HCT116 (cell line): ENCODE data around the gene HOXD13. TPM values are rescaled to one million over a fixed set of nuclear protein-coding genes. Genes with fewer than 3 reads are reported as not detected.

Source experiments
- ATAC-seq: fragments of 200-7000 bp; cut with Tn5 transposase; 2 replicates; pipeline ENCODE4 v1.9.1; 2020; ENCODE audit warnings: mild to moderate bottlenecking, moderate library complexity
- BruUV-seq: library from RNA; stranded (reverse); fragments of 400-500 nt; replicated peaks from 2 replicates; lab custom pipeline; 2021; lab: Mats Ljungman, UMichigan
- CTCF ChIA-PET: fragments of 300-600 bp; sonication (Branson Sonifier 250); formaldehyde crosslinking; loops from one replicate; lab custom pipeline; 2021; ENCODE audit warnings: antibody characterized with exemption; lab: Charles Lee
- POLR2A ChIA-PET: fragments of 300-600, 350-600 bp; sonication (Branson Sonifier 250); formaldehyde crosslinking; loops from one replicate; lab custom pipeline; 2021; ENCODE audit warnings: antibody characterized with exemption; lab: Charles Lee
- RAD21 ChIA-PET, 2 experiments: fragments of 300-600 bp; sonication (Branson Sonifier 250); formaldehyde crosslinking; loops; one replicate each; lab custom pipeline; 2023; ENCODE audit warnings: low total read pairs in 2 of 2; ENCODE audit not compliant: uncharacterized antibody in 2 of 2, unreplicated experiment in 2 of 2, low non-redundant PET in 1 of 2; lab: Charles Lee
- DNase-seq: peaks from one replicate; pipeline ENCODE4 v3.0.0-alpha.2; 2010; ENCODE audit warnings: low read depth, low spot score
- H2AFZ ChIP-seq: fragments of 200-600 bp; shearing (Covaris generic), sonication (generic); 2 replicates; pipeline ENCODE4 v1.6.1; 2017; ENCODE audit warnings: low read depth, mixed run types, mixed read lengths, antibody characterized with exemption, low read length; ENCODE audit not compliant: poor library complexity, severe bottlenecking
- H3K27ac ChIP-seq: 2 replicates; pipeline ENCODE4 v1.5.1; 2012; ENCODE audit warnings: low read depth, low read length
- H3K27me3 ChIP-seq: fragments of 200-600 bp; sonication (generic); 2 replicates; pipeline ENCODE4 v1.6.1; 2016; ENCODE audit warnings: mixed run types, low read length, mixed read lengths; ENCODE audit not compliant: insufficient read depth
- H3K36me3 ChIP-seq, 2 experiments: fragments of 200-500 bp in 1 of 2; fragments of 200-600 bp in 1 of 2; sonication (Bioruptor generic) in 1 of 2; sonication (generic) in 1 of 2; 2 replicates each; pipeline versions ENCODE4 v1.5.1 to v1.6.1; 2014 to 2016; ENCODE audit warnings: low read length in 2 of 2, inconsistent platforms in 1 of 2, mixed read lengths in 1 of 2, mixed run types in 1 of 2; ENCODE audit not compliant: insufficient read depth in 2 of 2, control insufficient read depth in 1 of 2
- H3K4me1 ChIP-seq, 2 experiments: fragments of 200-600 bp in 1 of 2; sonication (generic) in 1 of 2; 2 replicates each; pipeline versions ENCODE4 v1.5.1 to v1.6.1; 2012 to 2017; ENCODE audit warnings: low read length in 2 of 2, inconsistent platforms in 1 of 2, mild to moderate bottlenecking in 1 of 2, mixed read lengths in 1 of 2, mixed run types in 1 of 2, moderate library complexity in 1 of 2; ENCODE audit not compliant: insufficient read depth in 2 of 2, control insufficient read depth in 1 of 2
- H3K4me2 ChIP-seq: fragments of 200-600 bp; sonication (generic); 2 replicates; pipeline ENCODE4 v1.6.1; 2017; ENCODE audit warnings: mixed run types, low read length, mixed read lengths
- H3K4me3 ChIP-seq, 2 experiments: fragments of 200-600 bp in 1 of 2; sonication (generic) in 1 of 2; replicated peaks in 1 of 2; 2 replicates each; pipeline ENCODE4 v1.5.1; 2011 to 2016; ENCODE audit warnings: low read length in 2 of 2, control low read depth in 1 of 2, low read depth in 1 of 2, mild to moderate bottlenecking in 1 of 2, mixed read lengths in 1 of 2, mixed run types in 1 of 2
- H3K79me2 ChIP-seq: fragments of 200-600 bp; sonication (generic); 2 replicates; pipeline ENCODE4 v1.6.1; 2017; ENCODE audit warnings: mild to moderate bottlenecking, mixed run types, low read length, moderate library complexity, mixed read lengths; ENCODE audit not compliant: insufficient read depth
- H3K9ac ChIP-seq: fragments of 200-600 bp; sonication (generic); 2 replicates; pipeline ENCODE4 v1.6.1; 2016; ENCODE audit warnings: low read length, mixed read lengths
- H3K9me2 ChIP-seq: fragments of 200-600 bp; sonication (generic), shearing (Covaris generic); 2 replicates; pipeline ENCODE4 v1.6.1; 2017; ENCODE audit warnings: mixed run types, mild to moderate bottlenecking, moderate library complexity; ENCODE audit not compliant: insufficient read depth
- H3K9me3 ChIP-seq, 2 experiments: fragments of 200-500 bp in 1 of 2; fragments of 200-600 bp in 1 of 2; sonication (Bioruptor generic) in 1 of 2; sonication (generic) in 1 of 2; 2 replicates each; pipeline ENCODE4 v1.6.1; 2014 to 2017; ENCODE audit warnings: low read length in 2 of 2, mixed read lengths in 2 of 2, inconsistent platforms in 1 of 2, low read depth in 1 of 2, mild to moderate bottlenecking in 1 of 2, mixed run types in 1 of 2, moderate library complexity in 1 of 2; ENCODE audit not compliant: control insufficient read depth in 1 of 2, insufficient read depth in 1 of 2
- H4K20me1 ChIP-seq: fragments of 200-600 bp; sonication (generic), shearing (Covaris generic); 2 replicates; pipeline ENCODE4 v1.6.1; 2017; ENCODE audit warnings: mixed run types, mild to moderate bottlenecking, moderate library complexity; ENCODE audit not compliant: insufficient read depth
- CEBPB ChIP-seq: IDR thresholded peaks from 2 replicates; pipeline ENCODE4 v1.6.1; 2012; ENCODE audit warnings: low read depth
- EGR1 ChIP-seq: IDR thresholded peaks from 2 replicates; pipeline ENCODE4 v1.6.1; 2012; ENCODE audit warnings: low read depth
- EZH2phosphoT487 ChIP-seq: fragments of 200-600 bp; IDR thresholded peaks from 2 replicates; pipeline ENCODE4 v1.6.1; 2018; ENCODE audit warnings: antibody characterized with exemption, borderline replicate concordance
- JUND ChIP-seq: IDR thresholded peaks from 2 replicates; pipeline ENCODE4 v1.6.1; 2012
- POLR2A ChIP-seq: IDR thresholded peaks from 2 replicates; pipeline ENCODE4 v1.7.0; 2011; ENCODE audit warnings: borderline replicate concordance; ENCODE audit not compliant: insufficient read depth, insufficient read length; ENCODE audit errors: extremely low read depth
- POLR2AphosphoS5 ChIP-seq: IDR thresholded peaks from 2 replicates; pipeline ENCODE4 v1.6.1; 2011; ENCODE audit warnings: mild to moderate bottlenecking, low read depth, low read length, moderate library complexity
- RAD21 ChIP-seq: IDR thresholded peaks from 2 replicates; pipeline ENCODE4 v1.6.1; 2012; ENCODE audit warnings: low read depth, mild to moderate bottlenecking
- SIN3A ChIP-seq: IDR thresholded peaks from 2 replicates; pipeline ENCODE4 v1.6.1; 2012; ENCODE audit warnings: low read depth
- SP1 ChIP-seq: IDR thresholded peaks from 2 replicates; pipeline ENCODE4 v1.6.1; 2012; ENCODE audit warnings: low read depth
- SRF ChIP-seq: IDR thresholded peaks from 2 replicates; pipeline ENCODE4 v1.6.1; 2012; ENCODE audit warnings: low read depth
- ZNF274 ChIP-seq: fragments of 200-500 bp; sonication (Bioruptor generic); IDR thresholded peaks from 2 replicates; pipeline ENCODE4 v1.6.1; 2014; ENCODE audit warnings: mild to moderate bottlenecking, low read depth, low read length, inconsistent platforms
- intact Hi-C: fragments of 100-400 bp; cut with micrococcal nuclease; formaldehyde crosslinking; loops from 2 replicates; pipeline ENCODE4 v1.10.0; 2022
- total RNA-seq: library from RNA; stranded (reverse); gene quantifications from one replicate; pipeline ENCODE4 v1.2.1, GENCODE V29; 2021; ENCODE audit not compliant: unreplicated experiment
- TF ChIP-seq, protein P1 (sequence below): IDR thresholded peaks from 2 replicates; pipeline ENCODE4 v1.6.1; 2012
- TF ChIP-seq, protein P2 (sequence below): IDR thresholded peaks from 2 replicates; pipeline ENCODE4 v1.6.1; 2012
- TF ChIP-seq, protein P3 (sequence below): IDR thresholded peaks from 2 replicates; pipeline ENCODE4 v1.6.1; 2012; ENCODE audit warnings: low read depth

Gene HOXD13
- total RNA-seq, 1 experiment from 2014 or later = not detected

DNA sequence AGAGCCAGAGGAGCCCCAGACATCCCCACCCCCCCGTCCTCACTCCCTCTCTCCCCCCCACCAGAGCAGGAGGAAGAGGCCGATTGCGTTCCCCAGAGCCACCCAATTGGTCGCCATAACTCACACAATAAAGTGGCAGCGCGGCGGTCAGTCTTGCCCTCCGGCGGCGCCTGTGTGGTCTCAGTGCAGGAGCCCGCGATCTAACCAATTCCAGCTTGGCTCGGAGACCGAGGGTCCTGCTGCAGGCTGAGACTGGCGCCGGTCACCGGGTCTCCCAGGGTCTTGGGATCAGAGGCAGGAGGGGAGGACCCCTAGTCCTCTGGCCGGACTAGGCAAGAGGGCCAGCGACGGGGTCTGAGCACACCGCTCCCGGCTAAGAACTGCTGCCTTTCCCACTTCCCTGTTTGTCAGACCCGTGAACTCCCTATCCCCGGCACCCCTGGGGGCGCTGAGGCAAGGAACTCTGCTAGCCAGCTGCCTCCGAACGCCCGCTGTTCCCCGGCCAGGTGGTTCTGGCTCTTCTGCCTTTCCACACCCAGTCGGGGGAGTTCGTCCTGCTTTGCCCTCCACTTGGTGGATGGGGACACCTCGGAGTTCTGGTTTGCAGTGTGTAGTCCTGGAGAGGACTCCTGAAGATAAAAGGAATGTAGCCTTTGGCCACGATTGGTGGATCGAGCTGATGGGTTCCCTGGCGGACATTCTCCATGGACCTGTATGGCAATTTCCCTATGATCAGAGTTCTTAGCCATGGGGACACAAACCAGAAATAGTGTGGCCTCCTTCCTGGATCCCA is 6.0 kb downstream of the HOXD13 start:
- Histone ChIP-seq H3K4me1 (peaks cover 5 to 18% of the 10 kb centered on the region in 2 experiments; a peak in 3 of 4 replicates), H3K27me3 (no peaks in the 10 kb centered on the region), H3K9me3 (no peaks in the 10 kb centered on the region), H3K4me3 (peak overlapping the region in 1 of 2 experiments; percentile 64; a peak in 1 of 4 replicates), H3K4me2 (peak overlapping the region; percentile 96; the same call in 1 of the 2 replicates), H3K9me2 (no peaks in the 10 kb centered on the region), H3K27ac (no peak overlapping the region), H3K36me3 (no peaks in the 10 kb centered on the region), H3K79me2 (no peaks in the 10 kb centered on the region), H3K9ac (no peak overlapping the region), H4K20me1 (no peaks in the 10 kb centered on the region), H2AFZ (peak overlapping the region; percentile 96)
- TF ChIP-seq, protein P1, sequence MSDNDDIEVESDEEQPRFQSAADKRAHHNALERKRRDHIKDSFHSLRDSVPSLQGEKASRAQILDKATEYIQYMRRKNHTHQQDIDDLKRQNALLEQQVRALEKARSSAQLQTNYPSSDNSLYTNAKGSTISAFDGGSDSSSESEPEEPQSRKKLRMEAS = no peak
- ATAC-seq = no peak
- ChIA-PET CTCF (interaction anchor here (0.6 to 2.6 kb wide), 5 partner anchors 409 to 1398 kb away, joined by 3 to 24 read pairs (median 5); no protein-coding TSS in a partner anchor), RAD21 (interaction anchor here in 1 of 2 experiments (0.7 kb wide), 1 partner anchor 731 kb away, joined by 3 read pairs; no protein-coding TSS in a partner anchor), POLR2A (no interaction called here)
- intact Hi-C loops = loop anchor here (5.0 kb wide), 1 partner anchor 1326 kb away; no protein-coding TSS in a partner anchor
- DNase-seq = no peak
- no TSS peak for BruUV-seq

DNA sequence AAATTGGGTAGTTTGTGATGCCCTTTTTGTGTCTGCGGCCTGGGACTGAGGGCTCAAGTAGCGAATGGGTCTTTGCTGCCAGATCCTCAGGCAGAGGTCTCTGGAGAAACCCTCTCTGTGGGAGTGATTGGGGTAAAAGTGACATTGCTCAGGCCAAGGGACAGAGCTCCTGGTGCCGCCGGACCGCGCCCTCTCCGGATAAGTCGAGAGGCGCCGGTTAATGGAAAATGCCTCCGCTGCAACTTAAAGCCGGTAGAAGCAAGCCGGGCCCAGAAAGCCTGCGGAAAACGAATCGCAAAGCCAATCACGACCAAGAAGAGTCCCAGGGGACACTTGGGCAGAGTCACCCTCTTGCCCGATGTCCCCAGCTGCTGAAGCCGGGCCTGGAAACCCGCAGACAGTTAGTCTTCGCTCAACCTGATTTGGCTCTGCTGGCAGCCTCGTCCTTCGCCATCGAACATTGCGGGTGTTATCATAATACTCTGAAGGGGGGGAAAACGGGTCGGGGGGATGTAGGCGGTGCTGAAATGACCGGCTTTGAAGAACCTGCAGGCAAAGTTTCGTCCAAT is 6.7 kb downstream of the HOXD13 start:
- Histone ChIP-seq H3K9me2 (no peaks in the 10 kb centered on the region), H3K27me3 (no peaks in the 10 kb centered on the region), H3K4me3 (no peak overlapping the region), H3K27ac (no peak overlapping the region), H3K9ac (no peak overlapping the region), H3K4me1 (peaks cover 5 to 18% of the 10 kb centered on the region in 2 experiments; a peak in 3 of 4 replicates), H4K20me1 (no peaks in the 10 kb centered on the region), H3K4me2 (no peak overlapping the region), H3K36me3 (no peaks in the 10 kb centered on the region), H3K9me3 (no peaks in the 10 kb centered on the region), H2AFZ (no peak overlapping the region), H3K79me2 (no peaks in the 10 kb centered on the region)
- ChIA-PET POLR2A (no interaction called here), RAD21 (interaction anchor here in 1 of 2 experiments (0.7 kb wide), 1 partner anchor 732 kb away, joined by 3 read pairs; no protein-coding TSS in a partner anchor), CTCF (no interaction called here)
- ATAC-seq (no peak), DNase-seq (no peak)
- TF ChIP-seq SP1 = no peak
- TF ChIP-seq CEBPB = no peak
- no peak for TF ChIP-seq RAD21
- TF ChIP-seq ZNF274 = no peak
- no peak for TF ChIP-seq POLR2AphosphoS5
- TF ChIP-seq JUND = no peak
- no peak for TF ChIP-seq SIN3A
- TF ChIP-seq, protein P1 = no peak
- TF ChIP-seq SRF = no peak
- TF ChIP-seq EZH2phosphoT487 = no peak
- TF ChIP-seq, protein P2, sequence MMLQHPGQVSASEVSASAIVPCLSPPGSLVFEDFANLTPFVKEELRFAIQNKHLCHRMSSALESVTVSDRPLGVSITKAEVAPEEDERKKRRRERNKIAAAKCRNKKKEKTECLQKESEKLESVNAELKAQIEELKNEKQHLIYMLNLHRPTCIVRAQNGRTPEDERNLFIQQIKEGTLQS = no peak
- TF ChIP-seq POLR2A = no peak
- TF ChIP-seq EGR1 = no peak
- TF ChIP-seq, protein P3, sequence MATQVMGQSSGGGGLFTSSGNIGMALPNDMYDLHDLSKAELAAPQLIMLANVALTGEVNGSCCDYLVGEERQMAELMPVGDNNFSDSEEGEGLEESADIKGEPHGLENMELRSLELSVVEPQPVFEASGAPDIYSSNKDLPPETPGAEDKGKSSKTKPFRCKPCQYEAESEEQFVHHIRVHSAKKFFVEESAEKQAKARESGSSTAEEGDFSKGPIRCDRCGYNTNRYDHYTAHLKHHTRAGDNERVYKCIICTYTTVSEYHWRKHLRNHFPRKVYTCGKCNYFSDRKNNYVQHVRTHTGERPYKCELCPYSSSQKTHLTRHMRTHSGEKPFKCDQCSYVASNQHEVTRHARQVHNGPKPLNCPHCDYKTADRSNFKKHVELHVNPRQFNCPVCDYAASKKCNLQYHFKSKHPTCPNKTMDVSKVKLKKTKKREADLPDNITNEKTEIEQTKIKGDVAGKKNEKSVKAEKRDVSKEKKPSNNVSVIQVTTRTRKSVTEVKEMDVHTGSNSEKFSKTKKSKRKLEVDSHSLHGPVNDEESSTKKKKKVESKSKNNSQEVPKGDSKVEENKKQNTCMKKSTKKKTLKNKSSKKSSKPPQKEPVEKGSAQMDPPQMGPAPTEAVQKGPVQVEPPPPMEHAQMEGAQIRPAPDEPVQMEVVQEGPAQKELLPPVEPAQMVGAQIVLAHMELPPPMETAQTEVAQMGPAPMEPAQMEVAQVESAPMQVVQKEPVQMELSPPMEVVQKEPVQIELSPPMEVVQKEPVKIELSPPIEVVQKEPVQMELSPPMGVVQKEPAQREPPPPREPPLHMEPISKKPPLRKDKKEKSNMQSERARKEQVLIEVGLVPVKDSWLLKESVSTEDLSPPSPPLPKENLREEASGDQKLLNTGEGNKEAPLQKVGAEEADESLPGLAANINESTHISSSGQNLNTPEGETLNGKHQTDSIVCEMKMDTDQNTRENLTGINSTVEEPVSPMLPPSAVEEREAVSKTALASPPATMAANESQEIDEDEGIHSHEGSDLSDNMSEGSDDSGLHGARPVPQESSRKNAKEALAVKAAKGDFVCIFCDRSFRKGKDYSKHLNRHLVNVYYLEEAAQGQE = no peak
- BruUV-seq = no TSS peak
- intact Hi-C loops = loop anchor here (5.0 kb wide), 1 partner anchor 1327 kb away; no protein-coding TSS in a partner anchor
